Gastrocnemius medialis (tissue), 4 donors: ENCODE measurements around the gene KDM3A.

ENCODE experiments used
- CTCF ChIP-seq, 5 experiments: fragments of 450-650 bp in 3 of 5; fragments of 200-600 bp in 2 of 5; sonication (generic) in 2 of 5; IDR thresholded peaks in 4 of 5; conservative IDR thresholded peaks in 1 of 5; 1 replicate in 4 of 5; 2 replicates in 1 of 5; pipeline ENCODE4 v1.5.1; 2016 to 2019; ENCODE audit warnings: antibody characterized with exemption in 5 of 5, mild to moderate bottlenecking in 3 of 5, moderate library complexity in 3 of 5
- POLR2A ChIP-seq, 2 donors: fragments of 450-650 bp; IDR thresholded peaks; one replicate each; pipeline ENCODE4 v1.6.1; 2017; ENCODE audit warnings: antibody characterized with exemption in 2 of 2, mild to moderate bottlenecking in 2 of 2, moderate library complexity in 2 of 2

- no peak for TF ChIP-seq CTCF (IDR thresholded peaks at IDR 0.05 in 4 of 5, conservative IDR thresholded peaks at IDR 0.05 in 1 of 5)
- TF ChIP-seq POLR2A (IDR thresholded peaks at IDR 0.05): no peak
Observed at GRCh38 chr2:86393521-86394491, 47.4 kb upstream of the KDM3A start.
